ENCODE measurements around the gene GBP3. TPM values are rescaled to one million over a fixed set of nuclear protein-coding genes. Genes with fewer than 3 reads are reported as not detected.

GBP3 gene
- total and polyA plus RNA-seq, 9 of the 15 experiments (the other 6 are each of a cell fraction or from before 2014, with no cell fraction given) = 0.07 to 0.14 (median 0.11) TPM; not detected in 4

- POLR2A ChIA-PET = interaction anchor here (1.1 kb wide), 1 partner anchor 38 kb away, joined by 3 read pairs; no protein-coding TSS in a partner anchor
- Histone ChIP-seq H3K4me1 (replicated peaks in 1 of 2; ENCODE audit: control insufficient read depth in 2 of 2, insufficient read depth in 2 of 2, low read length in 2 of 2) (no peaks in the 10 kb centered on the region; a peak in 1 of 5 replicates), H2AFZ (ENCODE audit: low read depth, low read length) (no peak overlapping the region), H4K20me1 (replicated peaks; ENCODE audit: control insufficient read depth, insufficient read depth, low read length) (0 out of 2 replicates have a peak, but pooled peaks cover 4% of the 10 kb centered on the region), H3K9me3 (replicated peaks; ENCODE audit: control insufficient read depth, insufficient read depth, low read depth, low read length) (no peaks in the 10 kb centered on the region), H3K79me2 (ENCODE audit: control insufficient read depth, insufficient read depth, low read length) (peaks cover 74% of the 10 kb centered on the region), H3K4me3 (no peak overlapping the region), H3K9ac (ENCODE audit: insufficient read depth in 1 of 2, low read depth in 2 of 2, low read length in 2 of 2) (no peak overlapping the region), H3K9me1 (ENCODE audit: control insufficient read depth, insufficient read depth, low read length) (no peaks in the 10 kb centered on the region), H3K27ac (ENCODE audit: extremely low read depth, low read depth, low read length) (no peak overlapping the region), H3K4me2 (ENCODE audit: insufficient read depth, low read length) (no peak overlapping the region), H3K36me3 (ENCODE audit: control insufficient read depth, insufficient read depth, low read length) (peaks cover 75% of the 10 kb centered on the region), H3K27me3 (ENCODE audit: control insufficient read depth in 2 of 2, insufficient read depth in 2 of 2, low read length in 2 of 2) (no peaks in the 10 kb centered on the region)
- no TSS peak for BruUV-seq (replicated peaks)
- 87% methylated on average over 17 of the region's 17 CpGs for WGBS (ENCODE audit: insufficient coverage, low coverage, missing lambda C conversion rate)
- no peak for FAIRE-seq
- ATAC-seq = peak; percentile 84
- DNase-seq (ENCODE audit: extremely low read depth in 1 of 4, low spot score in 3 of 4) = peak; percentile 33 to 52 (median 46)
- in situ Hi-C loops (cut with MboI) = no loop called here
- CTCF ChIA-PET (ENCODE audit: low intra/inter-chr PET ratio) = interaction anchor here (0.5 to 1.2 kb wide), 4 partner anchors 70 to 1433 kb away, joined by 3 read pairs; no protein-coding TSS in a partner anchor
- intact Hi-C loops (cut with micrococcal nuclease) = no loop called here
- TF ChIP-seq POLR2G (IDR thresholded peaks at IDR 0.05; ENCODE audit: low read depth, low read length) (no peak), ZNF133 (CRISPR knock-in tag; IDR thresholded peaks at IDR 0.05) (no peak), KDM4B (IDR thresholded peaks at IDR 0.05; ENCODE audit: borderline replicate concordance in 2 of 2, low read depth in 1 of 2) (no peak), ATF7 (IDR thresholded peaks at IDR 0.05) (no peak), ZNF699 (CRISPR knock-in tag; IDR thresholded peaks at IDR 0.05; ENCODE audit: insufficient replicate concordance) (no peak), CEBPB (tag; IDR thresholded peaks at IDR 0.05) (peak; percentile 57; the same call in 1 of the 2 replicates), HMGN3 (IDR thresholded peaks at IDR 0.05; ENCODE audit: borderline replicate concordance, extremely low read depth, insufficient read length, low read depth, low read length) (no peak), ZFP1 (CRISPR knock-in tag; IDR thresholded peaks at IDR 0.05) (no peak), ARID1B (IDR thresholded peaks at IDR 0.05) (no peak), CHAMP1 (IDR thresholded peaks at IDR 0.05) (peak; percentile 59; the same call in 1 of the 2 replicates), NFE2 (IDR thresholded peaks at IDR 0.05; ENCODE audit: low read depth) (no peak), BRD9 (IDR thresholded peaks at IDR 0.05; ENCODE audit: low read depth, partially characterized antibody) (no peak), ZNF146 (CRISPR knock-in tag; IDR thresholded peaks at IDR 0.05; ENCODE audit: unreplicated experiment) (no peak), NCOA1 (IDR thresholded peaks at IDR 0.05; ENCODE audit: low read depth) (no peak), KAT8 (IDR thresholded peaks at IDR 0.05; ENCODE audit: low read depth) (no peak), ZNF717 (CRISPR knock-in tag; IDR thresholded peaks at IDR 0.05) (no peak), ZBTB33 (CRISPR knock-in tag; IDR thresholded peaks at IDR 0.05) (peak; percentile 100)
- TF ChIP-seq, protein P1, sequence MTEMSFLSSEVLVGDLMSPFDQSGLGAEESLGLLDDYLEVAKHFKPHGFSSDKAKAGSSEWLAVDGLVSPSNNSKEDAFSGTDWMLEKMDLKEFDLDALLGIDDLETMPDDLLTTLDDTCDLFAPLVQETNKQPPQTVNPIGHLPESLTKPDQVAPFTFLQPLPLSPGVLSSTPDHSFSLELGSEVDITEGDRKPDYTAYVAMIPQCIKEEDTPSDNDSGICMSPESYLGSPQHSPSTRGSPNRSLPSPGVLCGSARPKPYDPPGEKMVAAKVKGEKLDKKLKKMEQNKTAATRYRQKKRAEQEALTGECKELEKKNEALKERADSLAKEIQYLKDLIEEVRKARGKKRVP (CRISPR knock-in tag; IDR thresholded peaks at IDR 0.05) = no peak
Observed at GRCh38 chr1:88983791-88984559, 38.7 kb downstream of the GBP3 start.
